Activated naive CD4-positive, alpha-beta T cell treated with anti-CD3 and anti-CD28 coated beads, Interleukin-2, amount 10 ng/mL, durations not matched to agents 7 days and 5 days (primary cell): ENCODE results near the gene TNNT3.

Source experiments
- CTCF ChIA-PET: fragments of 350-600 bp; sonication (Branson Sonifier 250); formaldehyde crosslinking; loops from one replicate; lab custom pipeline; 2021; ENCODE audit warnings: antibody characterized with exemption; lab: Charles Lee
- DNase-seq: peaks from one replicate; pipeline ENCODE4 v3.0.0-alpha.2; 2020
- H3K27ac Mint-ChIP-seq: one replicate; pipeline ENCODE4 v1.8.0; 2021; ENCODE audit warnings: mild to moderate bottlenecking, moderate library complexity, mixed read lengths
- H3K27me3 Mint-ChIP-seq: one replicate; pipeline ENCODE4 v1.8.0; 2021; ENCODE audit warnings: mild to moderate bottlenecking, mixed read lengths
- H3K36me3 Mint-ChIP-seq: one replicate; pipeline ENCODE4 v1.8.0; 2021; ENCODE audit warnings: mixed read lengths
- H3K4me1 Mint-ChIP-seq: one replicate; pipeline ENCODE4 v1.8.0; 2021; ENCODE audit warnings: mixed read lengths
- H3K4me3 Mint-ChIP-seq: one replicate; pipeline ENCODE4 v1.8.0; 2021; ENCODE audit warnings: mild to moderate bottlenecking, moderate library complexity, mixed read lengths
- H3K9me3 Mint-ChIP-seq: one replicate; pipeline ENCODE4 v1.8.0; 2021; ENCODE audit warnings: mixed read lengths

TNNT3 gene

GRCh38 chr11:1926156-1927025 lies 6.9 kb downstream of the TNNT3 start:
- peak; percentile 20 for DNase-seq
- CTCF ChIA-PET: no interaction called here
- Mint-ChIP-seq H3K27me3 (peaks cover 53% of the 10 kb centered on the region), H3K27ac (no peak overlapping the region), H3K9me3 (no peaks in the 10 kb centered on the region), H3K36me3 (no peaks in the 10 kb centered on the region), H3K4me1 (peaks cover 6% of the 10 kb centered on the region), H3K4me3 (no peak overlapping the region)

- no peak for DNase-seq
- no peak overlapping the region for H3K4me3 Mint-ChIP-seq
- no peaks in the 10 kb centered on the region for H3K9me3 Mint-ChIP-seq
- H3K27ac Mint-ChIP-seq: no peak overlapping the region
- H3K4me1 Mint-ChIP-seq: peaks cover 6% of the 10 kb centered on the region
- H3K27me3 Mint-ChIP-seq: peaks cover 57% of the 10 kb centered on the region
- CTCF ChIA-PET: no interaction called here
- no peaks in the 10 kb centered on the region for H3K36me3 Mint-ChIP-seq
Observed at GRCh38 chr11:1927026-1927847, 7.7 kb downstream of the TNNT3 start.

DNA sequence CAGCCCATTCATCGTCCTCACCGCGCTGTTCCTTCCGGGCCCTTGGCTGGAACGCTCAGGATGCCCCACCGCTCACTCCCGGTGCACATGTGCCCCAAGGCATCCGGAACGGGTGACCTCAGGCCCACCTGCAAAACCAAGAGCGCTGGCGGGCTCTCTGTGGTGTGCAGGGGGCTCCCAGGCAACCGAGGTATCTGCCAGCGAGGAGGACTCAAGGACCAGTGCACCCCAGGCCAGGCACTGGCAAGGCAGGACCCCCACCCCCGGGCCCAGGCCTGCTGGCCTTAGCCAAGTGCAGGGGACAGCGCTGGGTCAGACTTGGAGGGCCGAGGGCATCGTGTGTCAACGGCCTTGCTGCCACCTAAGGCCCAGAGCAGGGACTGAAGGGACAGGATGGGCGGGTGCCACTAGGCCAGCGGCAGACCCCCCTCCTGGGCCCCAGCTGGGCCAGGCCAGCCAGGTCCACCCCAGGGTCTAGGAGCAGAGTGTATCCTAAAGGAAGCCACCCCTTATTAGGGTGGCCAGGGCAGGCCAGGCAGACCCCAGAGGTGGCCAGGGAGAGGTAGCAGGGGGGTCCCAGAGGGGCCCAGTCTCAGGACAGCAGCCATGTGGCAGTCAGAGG lies 8.5 kb downstream of the TNNT3 start:
- Mint-ChIP-seq H3K9me3 (no peaks in the 10 kb centered on the region), H3K4me3 (no peak overlapping the region), H3K27ac (no peak overlapping the region), H3K27me3 (peaks cover 57% of the 10 kb centered on the region), H3K4me1 (peaks cover 3% of the 10 kb centered on the region), H3K36me3 (no peaks in the 10 kb centered on the region)
- CTCF ChIA-PET: no interaction called here
- DNase-seq: no peak

DNA sequence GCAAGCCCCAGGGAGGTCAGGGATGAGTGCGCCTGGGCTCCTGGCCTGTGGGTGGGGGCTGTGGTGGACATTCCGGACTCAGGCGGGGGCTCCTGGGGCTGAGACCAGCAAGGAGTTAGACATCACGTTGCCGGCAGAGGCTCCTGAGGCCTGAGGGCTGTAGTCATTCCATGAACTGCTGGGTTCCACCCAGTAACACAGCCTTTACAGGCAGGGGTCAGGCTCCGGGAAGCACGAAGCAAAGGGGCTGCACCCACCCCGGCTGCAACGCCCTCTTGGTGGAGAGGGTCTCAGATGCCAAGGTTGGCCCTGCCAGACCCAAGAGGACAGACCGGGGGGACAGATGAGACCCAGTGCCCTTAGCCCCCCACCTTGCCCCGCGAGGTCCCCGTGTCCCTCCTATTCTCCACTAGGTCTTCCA lies 9.0 kb downstream of the TNNT3 start:
- Mint-ChIP-seq H3K27ac (no peak overlapping the region), H3K27me3 (peaks cover 57% of the 10 kb centered on the region), H3K4me1 (peaks cover 3% of the 10 kb centered on the region), H3K9me3 (no peaks in the 10 kb centered on the region), H3K4me3 (no peak overlapping the region), H3K36me3 (no peaks in the 10 kb centered on the region)
- DNase-seq: no peak
- CTCF ChIA-PET: no interaction called here

DNA sequence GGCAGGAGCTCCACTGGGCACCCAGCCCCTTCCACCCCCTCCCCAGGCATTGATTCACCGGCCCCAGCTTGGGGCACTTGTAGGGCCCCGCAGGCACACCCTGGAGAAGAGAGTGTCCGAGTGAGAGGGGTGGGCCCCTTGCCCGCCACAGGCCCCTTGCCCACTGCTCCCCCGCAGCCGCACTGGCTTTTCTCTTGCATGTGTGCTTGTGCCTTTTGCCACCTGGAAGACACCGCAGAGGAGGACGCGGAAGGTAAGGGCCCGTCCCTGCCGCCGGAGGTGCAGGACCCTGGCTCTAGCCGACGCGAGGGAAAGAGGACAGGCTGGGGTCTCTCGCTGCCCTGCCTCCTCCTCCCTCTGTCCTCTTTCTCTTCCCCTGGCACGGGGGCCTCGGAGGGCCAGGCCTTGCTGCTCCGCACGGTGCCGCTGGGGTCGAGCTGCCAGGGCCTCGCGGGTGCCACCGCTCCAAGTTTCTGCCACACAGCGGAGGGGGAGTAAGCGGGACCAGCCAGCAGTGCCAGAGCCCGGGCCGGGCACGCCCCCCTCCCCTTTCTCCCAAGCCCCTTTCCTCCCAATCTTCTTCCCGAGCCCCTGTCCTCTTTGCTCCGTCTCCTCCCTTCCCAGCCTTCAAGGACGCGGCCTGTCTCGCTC lies 9.5 kb downstream of the TNNT3 start:
- no peak overlapping the region for H3K4me3 Mint-ChIP-seq
- no peaks in the 10 kb centered on the region for H3K36me3 Mint-ChIP-seq
- no peaks in the 10 kb centered on the region for H3K9me3 Mint-ChIP-seq
- CTCF ChIA-PET: interaction anchor here (1.3 kb wide), 1 partner anchor 47 kb away, joined by 4 read pairs; no protein-coding TSS in a partner anchor
- peaks cover 58% of the 10 kb centered on the region for H3K27me3 Mint-ChIP-seq
- H3K4me1 Mint-ChIP-seq: no peaks in the 10 kb centered on the region
- no peak overlapping the region for H3K27ac Mint-ChIP-seq
- no peak for DNase-seq

- peak; percentile 19 for DNase-seq
- Mint-ChIP-seq H3K36me3 (no peaks in the 10 kb centered on the region), H3K4me3 (no peak overlapping the region), H3K4me1 (no peaks in the 10 kb centered on the region), H3K27ac (no peak overlapping the region), H3K9me3 (no peaks in the 10 kb centered on the region), H3K27me3 (peaks cover 62% of the 10 kb centered on the region)
- CTCF ChIA-PET: interaction anchor here (1.3 kb wide), 1 partner anchor 47 kb away, joined by 4 read pairs; no protein-coding TSS in a partner anchor
Observed at GRCh38 chr11:1929621-1930461, 10.3 kb downstream of the TNNT3 start.

DNA sequence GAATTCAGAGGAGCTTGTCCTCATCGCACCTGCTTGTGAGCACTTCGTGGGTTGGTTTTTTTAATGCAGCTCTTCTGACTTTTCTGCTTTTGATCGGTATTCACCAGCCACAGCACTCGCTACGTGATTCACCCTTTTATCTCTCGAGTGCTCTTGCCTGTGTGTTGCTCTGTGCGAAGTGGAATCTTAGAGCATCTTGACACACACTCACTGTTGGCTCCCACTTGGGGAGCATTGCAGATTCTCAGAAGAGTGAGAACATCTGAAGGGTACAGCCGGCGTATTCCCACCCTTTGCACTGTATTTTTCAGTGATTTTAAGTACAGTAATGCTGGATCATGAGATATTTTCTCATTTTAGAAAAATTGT lies 10.9 kb downstream of the TNNT3 start:
- DNase-seq: peak; percentile 23
- no peak overlapping the region for H3K27ac Mint-ChIP-seq
- no peaks in the 10 kb centered on the region for H3K4me1 Mint-ChIP-seq
- no peak overlapping the region for H3K4me3 Mint-ChIP-seq
- H3K36me3 Mint-ChIP-seq: no peaks in the 10 kb centered on the region
- CTCF ChIA-PET: interaction anchor here (1.3 kb wide), 1 partner anchor 48 kb away, joined by 4 read pairs; no protein-coding TSS in a partner anchor
- no peaks in the 10 kb centered on the region for H3K9me3 Mint-ChIP-seq
- peaks cover 62% of the 10 kb centered on the region for H3K27me3 Mint-ChIP-seq

DNA sequence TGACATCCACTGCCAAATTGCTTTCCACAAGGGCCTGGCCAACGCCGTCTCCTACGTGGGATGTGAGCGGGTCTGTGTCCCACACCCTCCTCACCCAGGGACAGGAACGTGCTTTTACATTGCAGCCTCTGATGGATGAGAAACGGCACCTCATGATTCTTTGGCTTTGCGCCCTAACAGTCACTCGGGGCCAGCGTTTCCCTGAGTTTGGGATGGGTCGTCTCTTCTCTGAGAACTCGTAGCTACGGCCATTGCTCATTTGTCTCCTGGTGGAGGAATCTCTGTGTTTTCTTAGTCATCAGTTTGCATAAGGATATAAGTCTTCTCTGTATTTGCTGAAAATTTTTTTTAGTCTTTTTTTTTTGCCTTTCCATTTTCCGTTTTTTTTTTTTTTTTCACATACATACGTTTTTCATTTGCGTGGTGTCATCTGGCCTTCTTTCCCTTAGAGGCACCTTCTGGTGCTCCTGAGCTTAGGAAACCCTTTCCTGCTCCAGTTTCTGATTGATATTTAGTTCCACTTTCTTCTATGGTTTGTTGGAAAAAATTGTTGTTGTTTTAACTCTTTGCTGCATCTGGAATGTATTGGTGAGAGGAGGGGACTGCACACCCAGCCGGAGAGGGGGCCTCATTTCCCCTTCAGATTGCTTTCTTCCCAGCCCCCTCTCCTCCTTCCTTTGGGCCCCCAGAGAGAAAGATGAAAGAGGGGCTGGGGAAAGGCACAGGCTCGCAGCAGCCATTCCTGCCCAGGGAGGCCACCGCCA lies 12.0 kb downstream of the TNNT3 start:
- Mint-ChIP-seq H3K9me3 (no peaks in the 10 kb centered on the region), H3K4me1 (no peaks in the 10 kb centered on the region), H3K27me3 (peaks cover 59% of the 10 kb centered on the region), H3K27ac (no peak overlapping the region), H3K4me3 (no peak overlapping the region), H3K36me3 (no peaks in the 10 kb centered on the region)
- CTCF ChIA-PET: no interaction called here
- peak; percentile 14 for DNase-seq

DNA sequence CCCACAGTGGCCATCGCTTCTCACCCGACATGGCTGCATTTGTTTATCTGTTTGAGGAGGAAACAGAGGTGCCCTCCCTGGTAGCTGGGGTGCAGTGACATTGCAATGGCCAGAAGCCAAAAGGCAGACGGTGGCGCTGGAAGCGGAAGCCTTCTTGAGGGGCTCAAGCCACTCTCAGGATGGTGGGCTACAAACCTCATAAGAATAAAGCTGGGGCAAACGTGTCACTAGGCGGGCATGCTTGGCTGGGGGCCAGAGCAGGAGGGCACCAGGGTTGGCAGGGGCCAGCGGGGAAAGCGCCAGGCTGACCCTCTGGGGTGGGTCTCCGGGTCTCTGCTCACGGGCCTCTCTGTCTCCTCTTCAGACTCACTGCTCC lies 12.6 kb downstream of the TNNT3 start:
- Mint-ChIP-seq H3K27me3 (peaks cover 56% of the 10 kb centered on the region), H3K9me3 (no peaks in the 10 kb centered on the region), H3K4me3 (no peak overlapping the region), H3K4me1 (no peaks in the 10 kb centered on the region), H3K36me3 (no peaks in the 10 kb centered on the region), H3K27ac (no peak overlapping the region)
- CTCF ChIA-PET: no interaction called here
- DNase-seq: peak; percentile 16

DNA sequence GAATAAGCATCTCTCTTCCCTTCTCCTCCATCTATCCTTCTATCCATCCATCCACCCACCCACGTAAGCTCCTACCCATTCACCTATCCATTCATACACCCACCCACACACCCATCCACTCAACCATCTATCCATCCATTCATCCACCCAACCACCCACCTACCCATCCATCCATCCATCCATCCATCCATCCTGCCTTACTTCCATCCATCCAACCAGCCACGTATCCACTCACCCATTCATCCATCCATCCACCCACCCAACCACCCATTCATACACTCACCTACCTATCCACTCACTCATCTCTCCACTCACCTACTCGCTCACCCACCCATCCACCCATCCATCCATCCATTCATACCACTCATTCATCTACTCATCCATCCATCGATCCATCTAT lies 13.2 kb downstream of the TNNT3 start:
- no peaks in the 10 kb centered on the region for H3K4me1 Mint-ChIP-seq
- no peaks in the 10 kb centered on the region for H3K9me3 Mint-ChIP-seq
- peaks cover 56% of the 10 kb centered on the region for H3K27me3 Mint-ChIP-seq
- CTCF ChIA-PET: no interaction called here
- H3K27ac Mint-ChIP-seq: no peak overlapping the region
- H3K36me3 Mint-ChIP-seq: no peaks in the 10 kb centered on the region
- no peak overlapping the region for H3K4me3 Mint-ChIP-seq
- DNase-seq: no peak

DNA sequence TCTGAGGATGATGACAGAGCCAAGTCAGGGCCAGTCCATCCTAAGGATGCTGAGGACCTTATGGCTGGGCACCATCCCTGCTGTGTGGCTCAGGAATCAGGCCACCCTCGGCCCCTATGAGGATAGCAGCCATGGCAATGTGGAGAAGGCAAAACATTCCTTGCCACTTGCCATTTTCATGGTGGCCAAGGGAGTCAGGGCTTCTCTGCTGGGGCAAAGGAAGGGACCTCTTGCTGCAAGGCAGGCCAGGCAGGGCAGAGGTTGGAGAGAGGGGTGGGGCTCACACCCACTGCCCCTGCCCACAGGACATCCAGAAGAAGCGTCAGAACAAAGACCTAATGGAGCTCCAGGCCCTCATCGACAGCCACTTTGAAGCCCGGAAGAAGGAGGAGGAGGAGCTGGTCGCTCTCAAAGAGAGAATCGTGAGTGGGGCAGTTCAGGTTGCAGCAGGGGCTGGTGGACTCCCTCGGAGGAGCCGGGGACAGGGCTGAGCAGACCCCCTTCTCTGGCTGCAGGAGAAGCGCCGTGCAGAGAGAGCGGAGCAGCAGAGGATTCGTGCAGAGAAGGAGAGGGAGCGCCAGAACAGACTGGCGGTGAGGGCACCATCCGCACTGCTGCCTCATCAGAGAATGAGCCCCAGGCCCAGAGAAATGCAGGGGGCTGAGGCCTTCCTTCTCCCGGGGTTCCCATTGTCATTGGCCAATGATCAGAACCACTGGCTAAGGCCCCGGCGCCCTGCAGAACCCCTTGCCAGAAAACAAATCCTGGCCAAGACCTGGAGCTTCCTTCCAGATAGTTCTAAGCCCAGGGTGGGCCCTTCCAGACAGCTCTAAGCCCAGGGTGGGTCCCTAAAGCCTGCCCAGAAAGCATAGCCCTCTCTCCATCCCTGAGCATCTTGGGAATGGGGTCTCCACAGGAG lies 14.2 kb downstream of the TNNT3 start:
- DNase-seq: peak; percentile 15
- Mint-ChIP-seq H3K4me3 (no peak overlapping the region), H3K4me1 (no peaks in the 10 kb centered on the region), H3K9me3 (no peaks in the 10 kb centered on the region), H3K27me3 (peaks cover 52% of the 10 kb centered on the region), H3K27ac (no peak overlapping the region), H3K36me3 (no peaks in the 10 kb centered on the region)
- CTCF ChIA-PET: no interaction called here
